HG03558 (cell line): Measurements from ENCODE around the gene EXOC2.

Source experiments
- ATAC-seq: cut with Tn5 transposase; IDR thresholded peaks from one replicate; pipeline ENCODE4 v1.9.1; 2021; ENCODE audit warnings: moderate number of reproducible peaks; ENCODE audit not compliant: unreplicated experiment; ENCODE audit errors: extremely low read depth

Gene EXOC2

GRCh38 chr6:452301-453067, 240.5 kb downstream of the EXOC2 start:
- no peak for ATAC-seq

GRCh38 chr6:451847-452246, 241.1 kb downstream of the EXOC2 start:
- ATAC-seq = no peak

GRCh38 chr6:451336-451735, 241.6 kb downstream of the EXOC2 start:
- no peak for ATAC-seq

- no peak for ATAC-seq
Observed at GRCh38 chr6:449486-450419, 243.2 kb downstream of the EXOC2 start.

- ATAC-seq = no peak
Observed at GRCh38 chr6:449057-449430, 243.9 kb downstream of the EXOC2 start.

GRCh38 chr6:448296-449056, 244.5 kb downstream of the EXOC2 start:
- no peak for ATAC-seq

- ATAC-seq = no peak
Observed at GRCh38 chr6:447381-448165, 245.4 kb downstream of the EXOC2 start.

GRCh38 chr6:446418-447366, 246.2 kb downstream of the EXOC2 start:
- ATAC-seq = no peak

- no peak for ATAC-seq
Observed at GRCh38 chr6:445571-446417, 247.1 kb downstream of the EXOC2 start.

- no peak for ATAC-seq
Observed at GRCh38 chr6:444653-445275, 248.2 kb downstream of the EXOC2 start.

- ATAC-seq = no peak
Observed at GRCh38 chr6:443621-444159, 249.2 kb downstream of the EXOC2 start.

GRCh38 chr6:441126-441920, 251.6 kb downstream of the EXOC2 start:
- no peak for ATAC-seq

- ATAC-seq = no peak
Observed at GRCh38 chr6:439641-440167, 253.2 kb downstream of the EXOC2 start.

- ATAC-seq = no peak
Observed at GRCh38 chr6:438634-439170, 254.2 kb downstream of the EXOC2 start.

- no peak for ATAC-seq
Observed at GRCh38 chr6:437037-437392, 255.9 kb downstream of the EXOC2 start.
